SIG-M5 treated with dmso at 0.1 percent for 504 hours (cell line): ENCODE measurements around the gene SPATS2.

Experiments used
- DNase-seq: peaks from one replicate; lab custom pipeline; 2025; ENCODE audit not compliant: unreplicated experiment; lab: John Stamatoyannopoulos, UW

Gene SPATS2

DNA sequence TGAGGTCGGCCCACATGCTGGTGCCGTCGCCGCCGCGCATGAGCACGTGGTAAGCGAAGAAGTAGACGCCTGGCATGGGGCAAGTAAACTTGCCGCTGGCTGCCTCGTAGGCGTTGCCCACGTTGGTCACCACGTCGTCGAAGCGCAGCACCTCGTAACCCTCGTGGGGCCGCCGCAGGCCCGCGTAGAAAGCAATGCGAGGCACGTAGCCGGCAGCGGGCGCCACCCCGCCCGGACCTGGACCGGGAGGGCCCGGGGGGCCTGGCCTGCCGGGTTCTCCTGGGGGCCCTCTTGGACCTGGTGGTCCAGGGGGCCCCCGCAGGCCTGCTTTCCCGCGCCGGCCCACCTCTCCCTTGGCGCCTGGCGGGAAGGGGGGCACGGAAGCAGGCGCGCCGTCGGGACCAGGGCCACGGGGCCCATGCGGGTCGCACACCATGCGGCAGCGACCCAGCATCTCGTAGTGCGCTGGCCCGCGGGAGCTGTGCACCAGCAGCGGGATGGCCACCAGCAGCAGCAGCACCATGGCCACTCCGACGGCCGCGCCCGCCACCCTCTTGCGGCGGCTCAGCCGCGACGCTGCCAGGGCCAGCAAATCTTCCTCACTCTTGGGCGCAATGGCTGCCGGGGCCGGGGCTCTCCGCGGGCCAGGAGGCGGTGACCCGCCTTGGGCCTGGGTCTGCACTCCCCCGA lies 31.2 kb upstream of the SPATS2 start:
- no peak for DNase-seq

DNA sequence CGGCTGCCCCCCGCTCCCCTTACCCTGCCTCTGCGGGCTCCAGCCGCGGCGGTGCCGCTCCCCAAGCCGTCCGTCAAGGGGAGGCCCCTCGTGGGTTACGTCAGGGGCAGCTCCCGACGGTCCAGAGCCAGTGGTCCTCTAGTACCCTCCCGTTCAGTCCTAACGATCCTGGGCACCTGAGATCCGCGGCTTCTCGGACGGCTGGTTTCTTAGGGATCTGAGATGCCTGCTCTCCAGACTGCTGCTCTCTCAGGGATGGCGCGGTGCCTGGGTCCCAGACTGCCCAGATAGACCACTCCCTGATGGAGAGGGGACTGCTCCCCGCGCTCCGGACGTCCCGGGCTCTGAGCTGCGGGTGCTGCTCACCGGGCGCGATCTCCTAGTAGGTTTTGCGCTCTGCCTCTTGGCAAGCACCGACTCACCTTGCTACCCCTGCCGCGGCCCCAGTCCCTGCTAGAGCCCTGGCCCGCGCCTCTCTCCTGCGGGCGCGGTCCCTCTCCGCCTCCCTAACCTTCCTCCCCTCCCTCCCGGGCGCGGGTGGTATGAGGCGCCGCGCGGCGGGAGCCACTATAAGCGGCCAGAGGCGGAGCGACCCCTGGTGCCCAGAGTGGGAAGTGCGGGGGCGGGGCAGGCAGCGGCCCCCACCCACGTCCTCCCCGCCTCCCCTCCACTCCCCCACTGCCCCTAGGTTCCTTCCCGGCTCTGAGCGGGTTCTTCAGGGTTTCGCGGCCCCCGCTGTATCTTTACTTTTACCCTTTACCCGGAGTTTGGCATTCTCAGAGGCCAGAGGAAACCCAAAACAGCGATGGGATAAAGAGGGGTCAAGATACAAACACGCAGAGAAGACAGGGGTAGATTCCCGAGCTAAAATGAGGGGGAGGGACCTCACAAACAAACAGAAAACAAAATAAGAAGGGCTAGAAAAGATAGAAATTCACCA lies 30.3 kb upstream of the SPATS2 start, which contains the start of gene C1QL4:
TSS of gene C1QL4 (minus strand) at position 544 of the 940 bp plus-strand sequence. CDS start 711 bp downstream, outside the sequence.
- peak; percentile 78 for DNase-seq

DNA sequence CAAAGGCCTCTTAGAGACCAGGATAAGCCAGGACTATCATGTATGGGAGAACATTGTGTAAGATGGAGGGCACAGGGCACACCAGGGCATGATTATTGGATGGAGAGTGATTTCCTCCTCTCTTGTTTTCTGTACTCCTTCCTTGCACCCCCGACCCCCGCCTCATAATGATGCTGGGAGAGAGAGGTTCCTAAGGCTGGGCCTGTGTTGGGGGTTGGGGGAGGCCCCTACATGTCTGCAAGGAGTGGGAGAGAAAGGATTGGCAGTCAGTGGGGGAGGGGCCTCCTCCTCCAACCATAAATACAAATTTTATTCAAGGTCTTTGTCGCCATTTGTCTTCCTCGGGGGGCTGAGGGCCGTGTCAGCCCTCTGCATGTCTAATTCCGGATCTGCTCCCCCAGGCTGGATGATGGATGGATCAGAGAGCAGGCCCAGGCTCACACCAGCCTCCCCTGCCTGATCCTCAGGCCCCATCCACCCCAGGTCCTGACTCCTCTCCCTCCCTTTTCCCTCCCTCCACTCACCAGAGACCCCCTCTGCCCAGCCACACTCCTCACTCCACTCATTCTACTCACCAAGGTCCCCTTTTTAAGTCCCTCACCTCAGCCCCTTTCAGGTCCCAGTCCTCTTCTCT lies 28.3 kb upstream of the SPATS2 start:
- DNase-seq = no peak

DNA sequence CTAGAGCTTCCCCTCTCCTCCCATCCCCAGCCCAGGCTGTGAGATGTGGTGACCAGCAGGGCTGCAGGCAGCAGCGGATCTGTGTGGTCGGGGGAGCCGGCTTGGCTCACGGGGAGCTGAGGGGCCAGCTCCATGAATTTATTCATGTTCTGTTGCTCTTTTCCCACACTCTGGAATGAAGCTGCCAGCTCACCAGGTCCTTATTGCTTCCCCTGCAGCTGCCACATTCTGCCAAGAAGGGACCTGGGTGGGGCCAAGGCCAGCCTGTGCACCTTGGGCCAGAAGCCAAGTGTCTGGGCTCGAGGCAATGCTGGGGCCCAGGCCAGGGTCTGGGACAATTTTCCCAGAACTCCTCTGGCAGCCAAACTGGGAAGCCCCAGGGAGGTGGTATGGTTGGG lies 27.8 kb upstream of the SPATS2 start:
- DNase-seq = no peak

DNA sequence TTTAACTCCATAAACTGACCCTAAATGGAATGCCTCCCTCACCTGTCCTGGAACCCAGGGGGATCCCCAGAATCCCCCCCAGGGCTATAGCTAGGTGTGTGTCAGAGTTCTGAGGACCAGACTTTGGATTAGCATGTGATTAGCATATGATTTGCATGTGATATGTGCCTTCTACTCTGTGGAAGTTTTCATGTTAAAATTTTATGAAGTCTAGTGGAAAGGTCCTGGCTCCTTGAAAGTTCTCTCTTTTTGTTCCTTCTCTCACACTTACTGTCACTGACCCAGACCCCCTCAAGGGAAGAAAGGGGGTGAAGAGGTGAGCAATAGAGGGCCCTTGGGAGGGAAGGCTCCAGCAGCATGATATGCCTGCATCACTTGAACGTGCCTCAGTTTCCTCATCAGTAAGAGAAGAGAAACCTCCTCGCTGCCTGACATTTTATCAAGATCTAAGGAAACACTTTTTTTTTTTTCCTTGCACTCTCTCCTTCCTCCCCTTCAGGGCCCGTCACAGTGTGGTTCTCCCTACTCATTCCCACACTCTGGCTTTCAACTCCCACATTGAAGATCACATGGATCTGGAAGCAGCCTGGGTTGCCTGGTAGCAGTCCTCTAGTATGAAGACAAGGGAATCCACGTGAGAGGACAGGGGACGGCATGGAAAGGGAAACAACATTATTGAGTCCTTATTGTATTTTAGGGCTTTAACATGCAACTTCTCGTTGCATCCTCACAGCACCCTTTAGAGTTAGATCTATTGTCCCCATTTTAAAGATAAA lies 27.0 kb upstream of the SPATS2 start:
- no peak for DNase-seq

DNA sequence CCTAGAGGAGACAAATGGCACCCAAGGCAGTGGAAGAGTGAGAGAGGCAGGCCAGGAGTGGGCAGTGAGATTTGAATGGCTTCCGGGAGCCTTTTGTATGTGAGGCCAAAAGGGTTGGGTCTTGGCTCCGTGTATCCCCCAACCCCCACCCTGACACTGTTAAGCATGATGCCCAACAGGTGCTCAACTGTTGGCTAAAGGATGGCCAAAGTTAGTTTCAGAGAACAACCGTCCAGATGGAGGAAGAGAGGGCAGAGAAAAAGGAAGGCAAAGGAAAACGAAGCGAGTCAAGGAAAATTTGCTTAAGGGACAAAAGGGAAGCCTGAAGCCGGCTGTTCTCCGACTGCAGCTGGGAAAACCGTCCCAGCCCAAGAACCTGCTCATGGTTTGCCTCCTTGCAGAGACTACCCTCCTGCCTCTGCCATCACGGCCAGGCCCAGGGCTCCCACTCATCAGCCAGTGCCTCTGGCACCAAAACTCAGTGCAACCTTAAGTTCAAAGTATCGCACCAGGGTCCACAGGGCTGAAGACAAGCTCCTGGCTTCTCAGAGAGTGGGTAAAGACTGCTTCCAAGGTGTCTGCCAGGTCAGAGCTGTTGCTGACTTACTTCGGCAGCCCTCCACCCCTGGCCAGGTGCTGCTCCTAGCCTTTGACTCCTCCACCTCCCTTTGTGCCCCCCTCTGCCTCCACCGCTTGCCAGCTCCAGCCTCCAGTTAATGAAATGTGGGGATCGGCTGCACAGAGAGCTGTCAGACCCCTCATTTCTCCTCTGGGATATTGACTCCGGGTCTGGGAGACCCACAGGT lies 26.1 kb upstream of the SPATS2 start:
- no peak for DNase-seq

DNA sequence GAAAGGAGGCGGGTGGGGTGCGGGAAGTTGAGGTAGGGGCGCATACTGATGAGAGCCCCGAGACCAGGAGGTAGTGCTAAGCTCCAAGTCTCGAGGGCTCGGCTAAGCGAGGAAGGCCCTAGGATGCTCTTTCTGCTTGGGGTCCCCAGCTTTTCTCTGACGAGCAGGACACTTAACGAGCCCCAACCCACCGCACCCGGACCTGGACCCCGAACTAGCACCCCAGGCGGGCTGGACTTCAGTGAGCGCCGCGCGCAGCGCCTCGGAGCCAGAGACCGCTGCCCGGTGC lies 25.5 kb upstream of the SPATS2 start:
- no peak for DNase-seq

DNA sequence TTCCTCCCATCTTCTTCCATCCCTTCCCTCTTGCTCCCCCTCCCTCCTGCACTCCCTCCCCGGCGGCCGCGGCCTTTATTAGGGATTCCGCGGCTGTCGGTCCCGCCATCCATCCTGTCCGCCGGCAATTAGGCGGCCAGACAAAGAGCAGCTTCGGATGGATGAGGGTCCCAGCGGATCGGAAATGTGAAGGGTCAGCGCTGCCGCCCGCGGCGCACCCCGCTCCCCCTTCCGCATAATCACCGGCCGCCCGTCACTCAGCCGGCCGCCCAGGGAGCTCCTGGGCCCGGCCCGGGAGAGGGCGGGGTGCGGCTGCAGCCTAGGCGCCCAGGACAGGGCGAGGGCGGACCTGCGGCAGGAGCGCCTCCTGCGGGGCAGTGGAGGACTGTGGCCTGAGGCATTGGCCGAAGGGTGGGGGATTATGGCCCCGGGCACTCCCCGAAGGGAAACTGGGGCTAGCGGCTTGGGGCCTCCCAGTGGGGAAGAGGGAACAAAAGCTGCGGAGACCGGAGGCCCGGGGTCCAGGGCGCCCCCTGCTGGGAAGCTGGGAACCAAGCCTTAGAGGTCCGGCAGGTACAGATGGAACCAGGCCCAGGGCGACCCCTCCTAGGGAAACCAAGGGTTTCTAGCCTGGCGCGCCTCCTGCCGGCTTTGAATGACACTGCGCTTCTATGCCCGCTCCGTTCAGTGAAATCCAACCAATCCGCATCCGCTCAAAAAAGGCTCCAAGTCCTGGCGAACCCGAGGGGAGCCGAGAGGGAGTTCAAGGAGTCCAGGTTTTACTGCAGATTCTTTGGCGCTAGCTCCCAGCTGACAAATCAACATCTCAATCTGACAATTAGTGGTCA lies 25.0 kb upstream of the SPATS2 start:
- peak; percentile 85 for DNase-seq

DNA sequence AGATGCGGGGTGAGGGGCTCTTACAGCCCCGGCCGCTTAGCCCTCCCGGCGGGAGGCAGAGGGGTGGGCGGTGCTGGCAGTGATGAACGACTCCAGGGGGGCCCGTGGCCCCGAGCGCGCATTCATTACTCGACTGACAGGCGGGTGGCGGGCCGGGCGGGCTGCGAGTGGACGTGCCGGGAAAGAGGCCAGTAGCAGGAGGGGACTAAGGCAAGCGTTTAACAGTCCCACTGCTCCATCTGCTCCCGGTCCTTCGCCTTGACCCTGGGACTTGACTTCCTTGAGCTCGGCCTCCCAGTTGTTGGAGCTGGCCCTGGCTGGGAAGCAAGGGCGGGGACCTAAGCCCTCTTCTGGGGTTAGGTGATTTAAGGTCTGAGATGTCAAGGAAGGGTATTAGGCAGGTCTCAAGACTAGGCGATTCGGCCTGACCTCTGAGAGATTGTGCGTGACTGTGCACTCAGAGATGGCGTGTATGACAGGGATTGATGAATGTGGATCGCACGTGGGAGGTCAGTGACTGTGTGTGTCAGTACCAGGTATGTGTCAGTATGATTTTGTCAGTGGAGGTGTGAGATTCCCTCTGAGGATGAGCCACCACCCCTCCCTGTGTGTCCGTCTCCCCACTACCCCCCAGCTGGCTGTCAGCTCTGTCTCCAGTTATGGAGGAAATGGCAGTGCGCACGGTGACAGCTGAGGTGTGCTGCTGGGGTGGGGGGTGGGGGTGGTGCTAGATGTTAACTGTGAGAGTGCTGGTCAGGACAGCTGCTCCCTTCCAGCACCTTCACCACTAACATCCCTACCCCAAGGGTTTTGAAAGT lies 24.1 kb upstream of the SPATS2 start:
- DNase-seq = no peak

DNA sequence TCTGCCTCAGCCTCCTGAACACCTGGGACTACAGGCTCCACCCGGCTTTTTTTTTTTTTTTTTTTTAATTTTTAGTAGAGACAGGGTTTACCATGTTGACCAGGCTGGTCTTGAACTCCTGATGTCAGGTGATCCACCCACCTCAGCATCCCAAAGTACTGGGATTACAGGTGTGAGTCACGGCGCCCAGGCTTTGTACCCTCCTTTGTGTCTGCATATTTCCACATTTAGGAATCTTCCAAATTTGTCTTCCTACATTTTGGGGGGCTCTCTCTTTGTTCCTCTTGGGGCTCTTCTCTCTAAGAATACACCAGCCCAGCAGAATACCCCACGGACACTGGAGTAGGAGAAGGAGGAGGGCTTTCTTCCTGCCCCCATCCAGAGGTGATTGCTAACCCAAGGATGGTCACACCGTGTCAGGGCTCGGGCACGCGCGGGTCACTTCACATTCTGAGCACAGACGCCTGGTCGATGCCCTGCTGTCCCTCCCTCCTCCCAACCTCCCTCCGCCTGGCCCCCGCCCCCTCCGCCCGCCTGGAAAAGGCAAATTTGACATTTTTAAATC lies 22.7 kb upstream of the SPATS2 start:
- no peak for DNase-seq

DNA sequence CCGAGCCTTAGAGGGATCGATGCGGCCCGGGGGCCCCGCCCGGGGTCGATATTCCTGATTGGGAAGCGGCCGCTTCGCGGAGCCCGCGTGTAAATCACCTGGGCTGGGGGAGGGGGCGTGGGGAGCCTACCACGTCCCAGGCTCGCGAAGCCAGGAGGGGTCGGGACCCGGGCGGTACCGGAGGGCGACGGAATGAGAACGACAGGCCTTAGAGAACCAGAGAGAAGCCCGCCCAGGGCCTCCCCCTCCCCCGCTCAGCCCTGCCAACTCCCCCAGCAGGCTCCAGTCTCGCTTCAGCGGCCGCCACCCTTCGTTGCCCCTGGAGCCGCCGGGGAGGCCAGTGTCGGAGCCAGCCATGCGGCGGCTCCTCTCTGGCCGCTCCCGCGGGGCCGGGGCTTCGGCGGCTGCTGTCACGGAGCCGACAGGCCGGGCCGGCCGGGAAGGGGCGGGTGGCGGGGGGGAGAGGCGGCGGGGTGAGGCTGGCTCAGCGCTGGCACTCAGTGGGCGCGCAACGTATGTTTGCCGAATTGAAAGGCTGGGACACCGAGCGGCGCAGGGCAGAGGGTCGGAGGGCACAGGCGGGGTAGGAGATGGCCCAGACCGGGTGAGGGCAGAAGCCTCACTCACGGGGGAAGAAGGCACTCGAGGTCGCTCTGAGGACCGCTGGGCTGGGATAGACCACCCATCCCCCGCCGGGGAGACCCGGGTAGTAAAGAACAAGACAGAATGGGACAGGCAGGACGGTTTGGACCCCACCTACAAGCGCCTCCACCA lies 22.0 kb upstream of the SPATS2 start:
- no peak for DNase-seq

DNA sequence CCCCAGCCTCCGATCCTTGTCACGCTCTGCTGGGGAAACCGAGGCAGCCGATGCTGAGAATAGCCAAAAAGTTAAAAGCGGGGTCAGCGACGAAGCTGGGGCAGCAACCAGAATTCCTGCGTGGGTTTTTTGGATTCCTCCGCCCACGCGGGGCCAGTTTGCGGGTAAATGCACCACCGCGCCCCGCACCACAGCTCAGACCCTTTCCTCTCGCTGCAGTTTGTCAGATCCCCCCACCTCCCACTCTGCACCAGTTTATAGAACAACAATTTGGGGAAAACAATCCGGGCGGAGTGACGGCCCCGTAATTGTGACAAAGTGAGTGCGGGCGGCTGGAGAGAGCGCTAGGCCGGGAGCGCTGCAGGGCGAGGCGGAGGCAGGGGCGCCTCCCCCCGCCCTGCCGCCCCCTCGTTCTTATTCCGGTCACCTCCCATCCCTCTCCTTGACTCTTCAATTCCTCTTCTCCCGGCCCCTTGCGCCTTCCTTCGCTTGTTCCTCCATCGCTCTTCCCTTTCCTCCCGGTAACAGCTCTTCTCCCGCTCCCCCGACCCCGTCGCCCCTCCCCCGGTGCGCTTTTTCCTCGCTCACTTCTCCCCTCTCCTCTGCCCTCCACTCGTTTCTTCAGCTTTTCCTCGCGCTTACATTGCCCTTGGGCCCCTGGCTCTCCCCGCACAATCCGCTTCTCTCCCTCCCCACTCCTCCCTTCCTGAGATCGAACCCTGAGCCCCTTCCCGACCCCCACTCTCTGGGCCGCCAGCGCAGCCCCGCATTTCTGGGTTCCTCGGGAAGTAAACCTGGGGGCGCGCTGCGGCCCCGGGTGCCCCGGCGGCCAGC lies 21.2 kb upstream of the SPATS2 start:
- DNase-seq = no peak

DNA sequence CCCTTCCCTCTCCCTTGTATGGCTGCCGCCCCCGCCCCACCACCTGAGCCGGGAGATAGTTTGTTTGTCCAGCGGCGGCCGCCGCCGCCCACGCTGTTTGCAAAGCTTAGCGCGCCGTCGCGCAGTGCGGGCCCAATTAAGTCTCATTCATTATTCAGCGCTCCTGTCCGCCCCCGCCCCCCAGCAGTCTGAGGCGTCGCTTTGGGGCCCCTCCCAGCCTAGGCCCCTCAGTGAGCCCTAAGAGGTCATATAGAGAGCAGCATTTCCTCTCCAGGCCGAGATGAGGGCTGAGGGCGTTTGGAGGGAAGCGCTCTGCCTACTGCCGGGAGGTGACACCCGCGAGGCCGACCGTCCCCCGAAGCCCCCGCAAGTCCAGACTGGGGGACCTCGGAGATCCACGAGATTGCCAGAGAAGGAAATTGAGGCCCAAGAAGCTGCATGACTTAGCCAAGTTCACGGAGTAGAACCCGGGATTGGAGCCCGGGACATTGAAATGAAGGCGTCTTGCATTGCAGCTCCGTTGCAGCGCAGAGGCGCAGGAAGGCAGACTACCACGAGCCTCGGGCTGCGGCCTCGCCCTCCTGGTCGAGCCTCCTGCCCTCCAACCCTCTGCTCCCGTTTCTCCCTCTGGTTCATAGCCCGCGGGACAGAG lies 20.5 kb upstream of the SPATS2 start, which contains the start of gene DNAJC22:
TSS of gene DNAJC22 (plus strand) at position 230 of the 652 bp plus-strand sequence. CDS start 1,985 bp downstream, outside the sequence.
- peak; percentile 41 for DNase-seq

DNA sequence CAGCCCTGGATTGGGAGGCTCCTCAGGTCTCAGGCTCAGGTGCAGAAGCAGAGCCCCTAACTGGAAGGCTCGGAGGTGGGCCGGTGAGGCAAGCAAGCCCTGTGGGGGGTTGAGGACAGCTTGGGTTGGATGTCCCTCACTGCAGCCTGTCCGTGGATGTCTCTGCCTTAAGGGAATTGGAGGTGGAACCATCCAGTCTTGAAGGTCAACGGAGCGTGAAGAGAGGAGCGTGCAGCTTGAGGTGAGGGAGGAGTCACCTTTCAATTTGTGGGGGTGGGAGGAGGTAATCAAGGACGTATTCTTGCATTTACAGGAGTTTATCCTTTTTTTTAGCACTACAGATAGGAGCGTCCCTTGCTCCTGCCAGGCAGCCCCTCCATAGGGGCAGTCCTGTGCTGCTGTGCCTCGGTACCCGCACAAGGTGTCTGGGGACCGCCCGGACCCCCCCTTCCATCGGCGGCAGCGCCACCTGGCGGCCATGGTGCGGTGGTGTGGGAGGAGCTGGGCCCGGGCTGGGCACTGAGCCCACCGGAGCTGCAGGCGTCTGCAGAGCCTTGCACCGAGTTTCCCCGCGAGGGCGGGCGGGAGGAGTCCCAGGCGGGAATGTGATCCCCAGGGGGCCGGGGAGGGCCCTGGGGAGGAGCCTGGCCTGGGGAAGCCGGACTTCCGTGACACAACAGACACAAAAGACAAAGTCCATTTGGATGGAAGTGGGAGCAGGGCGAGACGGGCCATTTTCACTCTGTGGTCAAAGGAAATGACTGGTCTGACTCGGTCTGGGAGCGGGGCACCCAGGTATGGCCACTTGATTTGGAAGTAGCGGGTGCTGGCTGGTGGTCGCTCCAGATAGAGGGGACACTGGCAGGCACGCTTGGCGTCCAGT lies 19.7 kb upstream of the SPATS2 start:
- DNase-seq = peak; percentile 47

DNA sequence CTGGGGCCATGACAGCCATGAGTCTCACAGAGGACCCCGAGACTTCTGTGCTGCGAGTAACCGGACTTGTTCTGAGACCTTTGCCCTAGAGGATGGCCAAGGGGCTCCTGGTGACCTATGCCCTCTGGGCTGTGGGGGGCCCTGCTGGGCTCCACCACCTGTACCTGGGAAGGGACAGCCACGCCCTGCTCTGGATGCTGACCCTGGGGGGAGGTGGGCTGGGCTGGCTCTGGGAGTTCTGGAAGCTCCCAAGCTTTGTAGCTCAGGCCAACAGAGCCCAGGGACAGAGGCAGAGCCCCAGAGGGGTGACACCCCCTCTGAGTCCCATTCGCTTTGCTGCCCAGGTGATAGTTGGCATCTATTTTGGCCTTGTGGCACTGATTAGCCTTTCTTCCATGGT lies 18.5 kb upstream of the SPATS2 start:
- DNase-seq = no peak
